HCT116 (cell line): ENCODE data around the gene C1QB. TPM values are rescaled to one million over a fixed set of nuclear protein-coding genes. Genes with fewer than 3 reads are reported as not detected.

Source experiments
- ATAC-seq: fragments of 200-7000 bp; cut with Tn5 transposase; 2 replicates; pipeline ENCODE4 v1.9.1; 2020; ENCODE audit warnings: mild to moderate bottlenecking, moderate library complexity
- BruUV-seq: library from RNA; stranded (reverse); fragments of 400-500 nt; replicated peaks from 2 replicates; lab custom pipeline; 2021; lab: Mats Ljungman, UMichigan
- CTCF ChIA-PET: fragments of 300-600 bp; sonication (Branson Sonifier 250); formaldehyde crosslinking; loops from one replicate; lab custom pipeline; 2021; ENCODE audit warnings: antibody characterized with exemption; lab: Charles Lee
- POLR2A ChIA-PET: fragments of 300-600, 350-600 bp; sonication (Branson Sonifier 250); formaldehyde crosslinking; loops from one replicate; lab custom pipeline; 2021; ENCODE audit warnings: antibody characterized with exemption; lab: Charles Lee
- RAD21 ChIA-PET, 2 experiments: fragments of 300-600 bp; sonication (Branson Sonifier 250); formaldehyde crosslinking; loops; one replicate each; lab custom pipeline; 2023; ENCODE audit warnings: low total read pairs in 2 of 2; ENCODE audit not compliant: uncharacterized antibody in 2 of 2, unreplicated experiment in 2 of 2, low non-redundant PET in 1 of 2; lab: Charles Lee
- DNase-seq: peaks from one replicate; pipeline ENCODE4 v3.0.0-alpha.2; 2010; ENCODE audit warnings: low read depth, low spot score
- H2AFZ ChIP-seq: fragments of 200-600 bp; shearing (Covaris generic), sonication (generic); 2 replicates; pipeline ENCODE4 v1.6.1; 2017; ENCODE audit warnings: low read depth, mixed run types, mixed read lengths, antibody characterized with exemption, low read length; ENCODE audit not compliant: poor library complexity, severe bottlenecking
- H3K27ac ChIP-seq: 2 replicates; pipeline ENCODE4 v1.5.1; 2012; ENCODE audit warnings: low read depth, low read length
- H3K27me3 ChIP-seq: fragments of 200-600 bp; sonication (generic); 2 replicates; pipeline ENCODE4 v1.6.1; 2016; ENCODE audit warnings: mixed run types, low read length, mixed read lengths; ENCODE audit not compliant: insufficient read depth
- H3K36me3 ChIP-seq, 2 experiments: fragments of 200-500 bp in 1 of 2; fragments of 200-600 bp in 1 of 2; sonication (Bioruptor generic) in 1 of 2; sonication (generic) in 1 of 2; 2 replicates each; pipeline versions ENCODE4 v1.5.1 to v1.6.1; 2014 to 2016; ENCODE audit warnings: low read length in 2 of 2, inconsistent platforms in 1 of 2, mixed read lengths in 1 of 2, mixed run types in 1 of 2; ENCODE audit not compliant: insufficient read depth in 2 of 2, control insufficient read depth in 1 of 2
- H3K4me1 ChIP-seq, 2 experiments: fragments of 200-600 bp in 1 of 2; sonication (generic) in 1 of 2; 2 replicates each; pipeline versions ENCODE4 v1.5.1 to v1.6.1; 2012 to 2017; ENCODE audit warnings: low read length in 2 of 2, inconsistent platforms in 1 of 2, mild to moderate bottlenecking in 1 of 2, mixed read lengths in 1 of 2, mixed run types in 1 of 2, moderate library complexity in 1 of 2; ENCODE audit not compliant: insufficient read depth in 2 of 2, control insufficient read depth in 1 of 2
- H3K4me2 ChIP-seq: fragments of 200-600 bp; sonication (generic); 2 replicates; pipeline ENCODE4 v1.6.1; 2017; ENCODE audit warnings: mixed run types, low read length, mixed read lengths
- H3K4me3 ChIP-seq, 2 experiments: fragments of 200-600 bp in 1 of 2; sonication (generic) in 1 of 2; replicated peaks in 1 of 2; 2 replicates each; pipeline ENCODE4 v1.5.1; 2011 to 2016; ENCODE audit warnings: low read length in 2 of 2, control low read depth in 1 of 2, low read depth in 1 of 2, mild to moderate bottlenecking in 1 of 2, mixed read lengths in 1 of 2, mixed run types in 1 of 2
- H3K79me2 ChIP-seq: fragments of 200-600 bp; sonication (generic); 2 replicates; pipeline ENCODE4 v1.6.1; 2017; ENCODE audit warnings: mild to moderate bottlenecking, mixed run types, low read length, moderate library complexity, mixed read lengths; ENCODE audit not compliant: insufficient read depth
- H3K9ac ChIP-seq: fragments of 200-600 bp; sonication (generic); 2 replicates; pipeline ENCODE4 v1.6.1; 2016; ENCODE audit warnings: low read length, mixed read lengths
- H3K9me2 ChIP-seq: fragments of 200-600 bp; sonication (generic), shearing (Covaris generic); 2 replicates; pipeline ENCODE4 v1.6.1; 2017; ENCODE audit warnings: mixed run types, mild to moderate bottlenecking, moderate library complexity; ENCODE audit not compliant: insufficient read depth
- H3K9me3 ChIP-seq, 2 experiments: fragments of 200-500 bp in 1 of 2; fragments of 200-600 bp in 1 of 2; sonication (Bioruptor generic) in 1 of 2; sonication (generic) in 1 of 2; 2 replicates each; pipeline ENCODE4 v1.6.1; 2014 to 2017; ENCODE audit warnings: low read length in 2 of 2, mixed read lengths in 2 of 2, inconsistent platforms in 1 of 2, low read depth in 1 of 2, mild to moderate bottlenecking in 1 of 2, mixed run types in 1 of 2, moderate library complexity in 1 of 2; ENCODE audit not compliant: control insufficient read depth in 1 of 2, insufficient read depth in 1 of 2
- H4K20me1 ChIP-seq: fragments of 200-600 bp; sonication (generic), shearing (Covaris generic); 2 replicates; pipeline ENCODE4 v1.6.1; 2017; ENCODE audit warnings: mixed run types, mild to moderate bottlenecking, moderate library complexity; ENCODE audit not compliant: insufficient read depth
- CBX3 ChIP-seq: IDR thresholded peaks from 2 replicates; pipeline ENCODE4 v1.6.1; 2012; ENCODE audit warnings: low read depth
- EGR1 ChIP-seq: IDR thresholded peaks from 2 replicates; pipeline ENCODE4 v1.6.1; 2012; ENCODE audit warnings: low read depth
- ELF1 ChIP-seq: IDR thresholded peaks from 2 replicates; pipeline ENCODE4 v1.6.1; 2012; ENCODE audit warnings: low read depth, borderline replicate concordance
- JUND ChIP-seq: IDR thresholded peaks from 2 replicates; pipeline ENCODE4 v1.6.1; 2012
- POLR2A ChIP-seq: IDR thresholded peaks from 2 replicates; pipeline ENCODE4 v1.7.0; 2011; ENCODE audit warnings: borderline replicate concordance; ENCODE audit not compliant: insufficient read depth, insufficient read length; ENCODE audit errors: extremely low read depth
- RAD21 ChIP-seq: IDR thresholded peaks from 2 replicates; pipeline ENCODE4 v1.6.1; 2012; ENCODE audit warnings: low read depth, mild to moderate bottlenecking
- SIN3A ChIP-seq: IDR thresholded peaks from 2 replicates; pipeline ENCODE4 v1.6.1; 2012; ENCODE audit warnings: low read depth
- SP1 ChIP-seq: IDR thresholded peaks from 2 replicates; pipeline ENCODE4 v1.6.1; 2012; ENCODE audit warnings: low read depth
- SRF ChIP-seq: IDR thresholded peaks from 2 replicates; pipeline ENCODE4 v1.6.1; 2012; ENCODE audit warnings: low read depth
- ZNF274 ChIP-seq: fragments of 200-500 bp; sonication (Bioruptor generic); IDR thresholded peaks from 2 replicates; pipeline ENCODE4 v1.6.1; 2014; ENCODE audit warnings: mild to moderate bottlenecking, low read depth, low read length, inconsistent platforms
- intact Hi-C: fragments of 100-400 bp; cut with micrococcal nuclease; formaldehyde crosslinking; loops from 2 replicates; pipeline ENCODE4 v1.10.0; 2022
- total RNA-seq: library from RNA; stranded (reverse); gene quantifications from one replicate; pipeline ENCODE4 v1.2.1, GENCODE V29; 2021; ENCODE audit not compliant: unreplicated experiment
- TF ChIP-seq, protein P1 (sequence below), 3 experiments: fragments of 200-600 bp in 1 of 3; sonication (generic) in 1 of 3; IDR thresholded peaks in 2 of 3; conservative IDR thresholded peaks in 1 of 3; 2 replicates each; pipeline ENCODE4 v1.5.1; 2012 to 2017; ENCODE audit warnings: low read depth in 2 of 3, low read length in 2 of 3, antibody characterized with exemption in 1 of 3, borderline replicate concordance in 1 of 3, control low read depth in 1 of 3, mild to moderate bottlenecking in 1 of 3, mixed read lengths in 1 of 3, mixed run types in 1 of 3, moderate library complexity in 1 of 3; ENCODE audit not compliant: insufficient read depth in 1 of 3

C1QB gene
- total RNA-seq, 1 experiment from 2014 or later, result 0.32 TPM

DNA sequence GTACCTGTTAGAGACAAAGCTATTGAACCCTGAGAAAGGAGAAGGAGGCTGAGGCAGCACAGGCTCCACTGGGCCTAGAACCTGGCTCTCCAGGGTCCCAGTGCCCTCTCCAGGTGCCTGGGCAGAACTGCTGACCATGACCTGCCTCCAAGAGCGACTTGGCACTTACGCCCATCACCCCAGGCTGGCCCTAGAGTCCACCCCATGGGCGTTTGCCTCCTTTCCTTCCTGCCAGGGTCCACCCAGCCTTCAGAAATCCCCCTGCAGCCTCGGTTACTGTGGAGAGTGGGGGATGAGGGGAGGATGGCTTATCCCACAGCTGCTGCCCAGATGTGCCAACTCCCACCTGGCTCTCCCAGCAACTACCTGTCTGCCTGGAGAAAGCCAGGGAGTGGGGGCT lies 31.3 kb upstream of the C1QB start:
- no peak overlapping the region for H2AFZ ChIP-seq
- H3K9ac ChIP-seq, result no peak overlapping the region
- peaks cover 55% of the 10 kb centered on the region for H3K27me3 ChIP-seq
- H4K20me1 ChIP-seq, result no peaks in the 10 kb centered on the region
- intact Hi-C loops, result loop anchor here (10.0 kb wide), 1 partner anchor 97 kb away; no protein-coding TSS in a partner anchor
- H3K4me3 ChIP-seq, result no peak overlapping the region
- no peak overlapping the region for H3K4me2 ChIP-seq
- DNase-seq (no peak), ATAC-seq (no peak)
- no peaks in the 10 kb centered on the region for H3K4me1 ChIP-seq
- no peak overlapping the region for H3K27ac ChIP-seq
- RAD21 ChIA-PET, result no interaction called here
- no peak for TF ChIP-seq SRF
- TF ChIP-seq ZNF274, result no peak
- TF ChIP-seq, protein P1, sequence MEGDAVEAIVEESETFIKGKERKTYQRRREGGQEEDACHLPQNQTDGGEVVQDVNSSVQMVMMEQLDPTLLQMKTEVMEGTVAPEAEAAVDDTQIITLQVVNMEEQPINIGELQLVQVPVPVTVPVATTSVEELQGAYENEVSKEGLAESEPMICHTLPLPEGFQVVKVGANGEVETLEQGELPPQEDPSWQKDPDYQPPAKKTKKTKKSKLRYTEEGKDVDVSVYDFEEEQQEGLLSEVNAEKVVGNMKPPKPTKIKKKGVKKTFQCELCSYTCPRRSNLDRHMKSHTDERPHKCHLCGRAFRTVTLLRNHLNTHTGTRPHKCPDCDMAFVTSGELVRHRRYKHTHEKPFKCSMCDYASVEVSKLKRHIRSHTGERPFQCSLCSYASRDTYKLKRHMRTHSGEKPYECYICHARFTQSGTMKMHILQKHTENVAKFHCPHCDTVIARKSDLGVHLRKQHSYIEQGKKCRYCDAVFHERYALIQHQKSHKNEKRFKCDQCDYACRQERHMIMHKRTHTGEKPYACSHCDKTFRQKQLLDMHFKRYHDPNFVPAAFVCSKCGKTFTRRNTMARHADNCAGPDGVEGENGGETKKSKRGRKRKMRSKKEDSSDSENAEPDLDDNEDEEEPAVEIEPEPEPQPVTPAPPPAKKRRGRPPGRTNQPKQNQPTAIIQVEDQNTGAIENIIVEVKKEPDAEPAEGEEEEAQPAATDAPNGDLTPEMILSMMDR (IDR thresholded peaks at IDR 0.05 in 2 of 3, conservative IDR thresholded peaks at IDR 0.05 in 1 of 3; ENCODE audit: borderline replicate concordance in 1 of 3, insufficient read depth in 1 of 3, low read depth in 2 of 3, low read length in 2 of 3), result no peak
- TF ChIP-seq POLR2A, result no peak
- no peak for TF ChIP-seq RAD21
- TF ChIP-seq JUND, result no peak
- no peak for TF ChIP-seq ELF1
- no peak for TF ChIP-seq CBX3
- TF ChIP-seq SIN3A, result no peak
- no peak for TF ChIP-seq SP1
- no peak for TF ChIP-seq EGR1
- POLR2A ChIA-PET, result no interaction called here
- BruUV-seq, result no TSS peak
- H3K9me3 ChIP-seq, result no peaks in the 10 kb centered on the region
- no peaks in the 10 kb centered on the region for H3K36me3 ChIP-seq
- no peaks in the 10 kb centered on the region for H3K79me2 ChIP-seq
- no peaks in the 10 kb centered on the region for H3K9me2 ChIP-seq
- CTCF ChIA-PET, result no interaction called here
